HG03378 (cell line): ENCODE results near the gene HSPE1.
"Not testable (repeated sequence)": the region's sequence is repeated elsewhere in the genome, so short reads cannot be mapped to it uniquely, and the experiment has no call there.

ENCODE experiments used
- ATAC-seq: cut with Tn5 transposase; IDR thresholded peaks from one replicate; pipeline ENCODE4 v1.9.1; 2021; ENCODE audit warnings: mild to moderate bottlenecking, moderate library complexity; ENCODE audit not compliant: unreplicated experiment

The HSPE1 gene

DNA sequence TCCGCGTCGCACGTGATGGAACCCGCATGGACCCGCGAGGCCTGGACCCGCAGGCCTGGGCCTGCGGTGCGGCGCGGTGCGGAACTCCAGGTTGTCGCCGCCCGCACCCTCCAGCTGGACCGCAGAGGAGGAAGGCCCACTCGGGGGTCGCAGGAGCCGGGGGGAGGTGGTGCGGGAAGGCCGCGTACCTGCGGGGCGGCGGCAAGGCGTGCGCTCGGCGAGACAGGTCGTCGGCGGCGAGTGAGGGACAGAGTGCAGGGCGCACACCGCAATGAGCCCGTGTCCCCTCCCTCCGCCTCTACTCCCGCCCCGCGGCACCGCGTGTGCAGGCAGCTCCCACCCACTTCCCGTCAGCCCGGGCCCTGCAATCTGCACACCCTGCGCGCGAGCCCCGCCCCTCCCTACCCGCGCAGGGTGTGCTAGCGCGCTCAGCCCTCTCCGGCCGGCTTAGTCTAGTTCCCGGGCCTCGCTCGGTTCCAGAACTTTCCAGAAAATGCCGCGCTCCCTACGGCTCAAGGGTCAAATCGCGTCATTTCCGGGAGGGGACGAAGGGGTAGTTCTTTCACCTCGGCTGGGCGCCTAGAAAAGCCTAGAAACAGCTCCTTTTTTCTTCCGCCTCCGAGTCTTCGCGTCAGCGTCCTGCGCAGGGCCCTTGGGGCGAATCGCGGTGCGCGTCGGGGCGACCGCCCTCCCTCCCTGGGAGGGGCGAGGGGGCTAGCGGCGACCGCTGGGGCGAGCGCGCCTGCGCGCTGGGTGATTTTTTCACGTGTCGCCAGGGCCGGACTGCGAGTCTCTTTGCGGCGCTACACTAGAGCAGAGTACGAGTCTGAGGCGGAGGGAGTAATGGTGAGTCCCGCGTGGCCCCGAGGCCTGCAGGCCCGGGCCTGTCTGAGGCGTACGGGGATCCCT is at the start of gene HSPE1, which contains the start of gene HSPD1:
TSS of gene HSPE1 (plus strand) at position 786 of the 909 bp plus-strand sequence. CDS start at position 844, 58 bp downstream.
TSS of gene HSPD1 (minus strand) at position 247 of the 909 bp plus-strand sequence. CDS start 992 bp downstream, outside the sequence.
- ATAC-seq: peak; percentile 87

DNA sequence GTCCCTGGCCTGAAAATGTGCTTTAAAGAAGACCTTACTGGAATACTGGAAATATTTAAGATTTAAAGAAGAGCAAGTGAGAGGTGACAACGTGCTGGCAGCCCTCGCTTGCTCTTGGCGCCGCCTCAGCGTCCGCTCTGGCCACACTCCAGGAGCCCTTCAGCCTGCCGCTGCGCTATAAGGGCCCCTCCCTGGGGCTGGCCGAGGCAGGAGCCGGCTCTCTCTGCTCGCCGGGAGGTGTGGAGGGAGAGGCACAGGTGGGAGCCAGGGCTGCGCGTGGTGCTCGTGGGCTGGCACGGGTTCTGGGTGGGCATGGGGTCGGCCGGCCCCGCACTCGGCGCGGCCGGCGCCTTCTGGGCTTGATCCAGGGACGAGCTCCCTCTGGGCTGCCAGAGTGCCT is 49.7 kb upstream of the HSPE1 start:
- no peak for ATAC-seq

DNA sequence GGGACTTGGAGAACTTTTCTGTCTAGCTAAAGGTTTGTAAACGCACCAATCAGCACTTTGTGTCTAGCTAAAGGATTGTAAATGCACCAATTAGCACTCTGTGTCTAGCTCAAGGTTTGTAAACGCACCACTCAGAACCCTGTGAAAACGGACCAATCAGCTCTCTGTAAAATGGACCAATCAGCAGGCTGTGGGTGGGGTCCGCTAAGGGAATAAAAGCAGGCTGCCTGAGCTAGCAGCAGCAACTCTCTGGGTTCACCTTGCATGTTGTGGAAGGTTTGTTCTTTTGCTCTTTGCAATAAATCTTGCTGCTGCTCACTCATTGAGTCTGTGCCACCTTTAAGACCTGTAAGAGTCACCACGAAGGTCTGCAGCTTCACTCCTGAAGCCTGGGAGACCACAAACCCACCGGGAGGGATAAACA is 49.2 kb upstream of the HSPE1 start:
- not testable (repeated sequence) for ATAC-seq

DNA sequence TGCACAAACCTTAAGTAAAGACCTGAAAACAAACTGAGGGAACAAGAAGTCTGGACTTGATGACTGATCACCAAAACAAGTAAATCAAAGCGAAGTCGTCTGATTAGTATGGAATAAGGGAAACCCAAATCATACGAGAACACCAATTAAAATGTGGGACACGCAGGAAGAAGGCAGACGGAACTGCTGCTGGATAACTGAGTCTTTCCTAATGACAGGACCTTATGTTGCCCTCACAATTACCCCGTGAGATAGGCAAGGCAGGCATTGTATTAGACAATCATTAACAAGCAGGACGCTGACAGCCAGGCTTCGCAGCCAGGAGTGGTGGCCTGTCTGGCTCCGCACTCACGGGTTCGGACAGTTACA is 47.4 kb upstream of the HSPE1 start:
- no peak for ATAC-seq

DNA sequence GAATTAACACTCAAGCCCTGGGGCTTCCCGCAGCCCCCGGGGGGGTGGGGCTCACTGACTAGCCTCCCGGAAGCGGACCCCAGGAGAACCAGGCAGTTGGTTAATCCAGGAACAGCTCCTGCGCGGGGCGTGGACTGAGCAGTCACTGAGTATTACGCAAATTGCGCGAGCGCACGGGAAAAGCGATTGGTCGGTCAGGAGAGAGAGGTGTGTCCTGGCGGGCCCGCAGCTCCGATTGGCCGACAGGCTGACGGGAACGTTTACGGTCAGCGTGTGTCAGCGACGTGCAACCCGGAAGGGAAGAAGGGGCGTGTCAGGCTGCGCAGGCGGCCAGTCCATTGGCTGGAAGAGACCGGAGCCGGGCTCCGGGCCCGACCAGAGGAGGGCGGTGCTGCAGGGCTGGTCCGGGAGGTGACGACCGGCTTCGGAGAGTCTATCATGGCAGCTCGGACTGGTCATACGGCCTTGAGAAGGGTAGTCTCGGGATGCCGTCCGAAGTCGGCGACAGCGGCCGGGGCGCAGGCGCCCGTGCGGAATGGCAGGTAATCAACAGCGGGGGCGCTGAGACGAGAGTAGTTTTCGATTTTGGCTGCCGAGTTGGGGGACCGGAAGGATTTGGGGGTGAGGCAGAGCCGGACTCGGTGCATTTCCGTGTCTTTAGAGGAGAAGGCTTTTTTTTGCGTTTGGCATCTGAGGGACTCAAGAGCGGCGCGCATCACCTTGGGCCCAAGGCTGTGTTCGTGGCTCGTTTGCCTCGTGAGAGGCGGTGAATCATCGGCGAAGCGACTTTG is 46.9 kb upstream of the HSPE1 start, which contains the start of gene COQ10B:
TSS of gene COQ10B (plus strand) at position 430 of the 791 bp plus-strand sequence. CDS start at position 439, 9 bp downstream.
- ATAC-seq: peak; percentile 97

DNA sequence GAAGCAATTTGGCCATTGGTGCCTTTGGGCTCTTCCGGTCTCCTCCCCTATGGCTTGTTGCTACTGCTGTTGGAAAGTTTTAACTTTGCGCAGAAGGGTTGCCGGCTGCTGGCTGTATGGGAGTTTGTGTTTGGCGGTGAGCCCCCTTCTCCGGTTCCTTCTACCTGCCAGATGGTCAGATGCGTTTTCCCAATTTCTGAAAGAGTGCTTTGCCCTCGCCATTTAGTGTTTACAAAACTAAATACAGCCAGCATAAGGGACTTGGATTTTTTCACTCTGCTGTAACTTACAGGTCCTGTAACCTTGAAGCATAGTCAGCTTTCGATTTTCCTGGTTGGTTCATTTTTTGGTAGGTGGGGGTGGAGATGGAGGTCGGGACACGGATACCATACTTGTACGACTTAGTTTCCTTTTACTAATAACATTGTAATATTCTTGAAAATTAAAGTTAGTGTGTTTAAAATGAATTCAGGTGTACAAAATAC is 46.2 kb upstream of the HSPE1 start:
- ATAC-seq: peak; percentile 33

DNA sequence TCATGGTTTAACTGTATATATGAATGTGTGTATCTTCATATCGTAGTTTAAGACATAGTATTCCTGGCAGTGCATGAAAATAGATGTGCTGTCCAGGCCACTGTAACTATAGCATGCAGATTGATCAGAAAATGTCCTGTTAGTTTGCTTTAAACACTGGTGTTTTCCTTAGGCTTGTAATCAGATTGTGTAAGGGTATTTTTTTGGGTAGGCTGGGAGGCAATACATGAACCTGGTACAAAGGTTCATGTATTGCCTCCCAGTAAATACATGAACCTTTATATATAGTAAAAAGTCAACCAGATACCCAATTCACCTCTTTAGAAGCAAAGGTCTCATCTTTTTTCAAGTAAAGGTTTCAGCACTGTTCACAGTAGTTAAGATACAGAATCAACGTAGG is 45.3 kb upstream of the HSPE1 start:
- no peak for ATAC-seq

DNA sequence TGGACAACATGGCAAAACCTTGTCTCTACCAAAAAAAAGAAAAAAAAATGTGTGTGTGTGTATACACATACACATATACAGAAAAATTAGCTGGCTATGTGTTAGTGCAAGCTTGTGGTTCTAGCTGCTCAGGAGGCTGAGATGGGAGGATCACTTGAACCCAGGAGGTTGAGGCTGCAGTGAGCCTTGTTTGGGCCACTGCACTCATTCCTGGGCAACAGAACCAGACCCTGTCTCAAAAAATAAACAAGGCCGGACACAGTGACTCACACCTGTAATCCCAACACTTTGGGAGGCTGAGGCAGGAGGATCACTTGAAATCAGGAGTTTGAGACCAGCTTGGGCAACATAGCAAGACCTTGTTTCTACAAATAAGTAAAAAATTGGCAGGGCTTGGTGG is 44.8 kb upstream of the HSPE1 start:
- no peak for ATAC-seq

DNA sequence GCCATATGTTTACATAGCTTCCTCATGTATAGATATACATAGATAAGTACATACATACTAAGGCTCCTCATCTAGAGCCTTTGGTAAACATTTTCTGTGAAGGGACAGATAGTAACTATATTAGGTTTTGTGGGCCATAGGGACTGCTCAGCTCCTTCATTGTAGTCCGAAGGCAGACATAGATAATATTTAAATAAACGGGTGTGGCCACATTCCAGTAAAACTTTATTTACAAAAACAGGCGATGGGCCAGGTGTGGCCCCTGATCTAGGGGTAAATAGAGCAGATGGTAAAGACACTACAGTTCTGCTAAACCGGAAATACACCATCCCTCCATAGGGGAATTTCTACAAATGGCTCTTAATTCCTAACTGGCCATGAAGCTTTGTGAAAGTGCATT is 39.5 kb upstream of the HSPE1 start:
- ATAC-seq: no peak

DNA sequence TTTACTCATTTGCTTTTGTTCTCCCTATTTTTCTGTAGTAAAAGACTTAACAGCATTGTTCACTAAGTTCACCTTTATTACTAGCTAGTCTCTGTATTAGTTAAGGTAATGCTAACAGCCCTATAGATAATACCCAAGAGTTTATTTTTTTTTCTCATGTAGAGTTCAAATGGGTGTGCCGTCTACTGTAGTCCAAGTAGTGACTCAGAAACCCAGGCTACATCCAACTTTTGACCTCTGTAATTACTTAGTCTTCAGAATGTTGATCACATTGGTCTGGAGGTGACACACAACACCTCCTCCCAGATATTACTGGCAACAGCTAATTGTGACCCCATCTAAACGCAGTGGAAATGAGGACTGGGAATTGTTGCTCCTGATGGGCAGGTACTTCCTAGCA is 39.1 kb upstream of the HSPE1 start:
- no peak for ATAC-seq

DNA sequence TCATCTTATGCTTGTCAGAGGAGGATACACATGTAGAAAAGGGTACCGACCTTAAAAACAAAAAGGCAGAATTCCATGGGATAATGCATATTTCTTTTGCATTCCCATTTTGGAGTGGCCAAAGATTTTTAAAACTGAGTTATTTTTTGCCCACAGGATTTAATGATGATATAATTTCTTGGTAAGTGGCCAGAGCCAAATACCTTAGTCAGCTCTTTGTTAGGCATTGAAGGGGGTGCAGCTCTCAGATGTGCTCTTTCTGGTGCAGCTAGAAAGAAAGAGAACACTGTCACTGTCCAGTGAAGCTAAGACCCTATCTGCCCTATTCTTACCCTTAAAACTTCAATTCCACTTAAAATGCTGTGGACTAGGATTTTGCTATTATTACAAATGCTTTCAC is 36.0 kb upstream of the HSPE1 start:
- no peak for ATAC-seq

DNA sequence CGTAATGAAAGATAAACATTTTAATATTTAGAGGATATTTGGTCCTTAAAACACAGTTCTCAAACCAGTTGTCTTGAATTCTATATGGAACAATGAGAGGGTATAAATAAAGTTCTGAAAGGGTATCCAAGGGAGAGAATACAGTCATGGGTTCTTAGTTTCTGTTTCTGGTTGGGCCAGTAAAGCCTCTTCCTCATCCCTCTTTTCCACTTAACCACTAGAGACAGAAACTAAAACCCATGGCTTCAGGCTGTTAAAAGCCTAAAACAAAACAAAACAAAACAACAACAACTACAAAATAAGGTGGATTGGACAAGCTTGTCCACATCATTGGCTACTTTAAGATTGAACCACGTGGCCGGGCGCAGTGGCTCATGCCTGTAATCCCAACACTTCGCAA is 28.0 kb upstream of the HSPE1 start:
- ATAC-seq: no peak

DNA sequence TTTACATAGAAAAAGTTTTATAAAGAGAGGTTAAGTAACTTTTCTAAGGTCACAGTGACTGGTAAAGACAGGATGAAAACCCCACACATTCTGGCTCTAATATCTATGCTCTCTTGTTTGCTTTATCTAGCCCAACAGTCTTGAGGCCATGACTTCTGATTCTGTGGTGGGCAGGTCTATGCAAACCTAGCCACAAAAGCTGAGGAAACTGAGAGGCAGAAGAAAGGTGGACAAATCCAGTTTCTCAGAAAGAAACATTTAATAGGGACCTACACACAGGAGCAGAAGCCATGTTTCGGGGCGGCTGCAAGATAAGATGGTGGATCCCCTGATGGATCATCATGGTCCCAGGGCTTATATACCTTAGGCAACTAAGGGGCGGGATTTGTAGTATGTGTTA is 22.4 kb upstream of the HSPE1 start:
- ATAC-seq: no peak

DNA sequence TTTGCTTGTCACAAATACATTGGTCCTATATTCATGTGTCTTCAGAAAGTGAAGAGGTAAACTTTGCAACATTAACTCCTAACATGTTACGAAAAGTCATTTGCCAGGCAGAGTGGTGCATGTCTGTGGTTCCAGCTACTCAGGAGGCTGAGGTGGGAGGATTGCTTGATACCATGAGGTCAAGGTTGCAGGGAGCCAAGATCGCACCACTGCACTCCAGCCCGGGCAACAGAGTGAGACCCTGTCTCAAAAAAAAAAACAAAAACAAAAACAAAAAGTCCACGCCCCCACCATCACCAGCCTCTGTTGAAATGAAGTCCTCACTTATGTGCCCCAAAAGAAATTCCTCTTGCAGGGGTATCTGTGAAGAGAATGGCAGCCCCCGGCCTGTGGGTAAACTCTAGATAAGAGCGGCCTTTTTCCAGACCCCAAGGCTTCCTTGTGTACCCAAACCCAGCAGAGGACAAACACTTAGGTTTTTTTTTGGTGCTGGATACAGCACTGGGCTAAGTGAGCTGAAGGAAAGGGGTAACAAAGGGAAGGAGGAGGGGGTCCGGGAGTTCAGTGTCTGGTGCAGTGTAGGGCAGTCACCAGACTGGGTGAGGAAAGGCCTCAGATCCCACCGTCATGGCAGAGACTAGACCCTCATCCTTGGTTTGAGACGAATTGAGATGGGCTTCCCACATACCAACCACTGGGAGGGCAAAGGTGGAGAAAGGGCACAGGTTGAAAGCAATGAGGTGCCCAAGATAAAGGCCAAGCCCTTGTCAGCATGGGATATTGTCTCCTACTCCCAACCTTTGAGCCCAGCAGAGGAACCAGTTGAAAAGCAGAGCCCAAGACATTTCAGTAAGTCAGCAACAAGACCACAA is 19.8 kb upstream of the HSPE1 start:
- ATAC-seq: no peak

DNA sequence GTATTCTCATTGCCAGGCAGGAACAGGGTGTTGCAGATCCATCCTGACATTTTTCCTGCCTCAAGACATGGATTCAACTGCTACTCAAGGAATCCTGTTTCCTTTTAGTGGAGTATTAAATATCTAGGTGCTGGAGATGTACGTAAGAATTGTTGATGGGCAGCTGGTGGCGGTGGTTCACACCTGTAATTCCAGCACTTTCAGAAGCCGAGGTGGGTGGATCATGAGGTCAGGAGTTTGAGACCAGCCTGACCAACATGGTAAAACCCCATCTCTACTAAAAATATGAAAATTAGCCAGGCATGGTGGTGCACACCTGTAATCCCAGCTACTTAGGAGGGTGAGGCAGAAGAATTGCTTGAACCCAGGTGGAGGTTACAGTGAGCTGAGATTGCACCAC is 15.9 kb upstream of the HSPE1 start:
- ATAC-seq: not testable (repeated sequence)

DNA sequence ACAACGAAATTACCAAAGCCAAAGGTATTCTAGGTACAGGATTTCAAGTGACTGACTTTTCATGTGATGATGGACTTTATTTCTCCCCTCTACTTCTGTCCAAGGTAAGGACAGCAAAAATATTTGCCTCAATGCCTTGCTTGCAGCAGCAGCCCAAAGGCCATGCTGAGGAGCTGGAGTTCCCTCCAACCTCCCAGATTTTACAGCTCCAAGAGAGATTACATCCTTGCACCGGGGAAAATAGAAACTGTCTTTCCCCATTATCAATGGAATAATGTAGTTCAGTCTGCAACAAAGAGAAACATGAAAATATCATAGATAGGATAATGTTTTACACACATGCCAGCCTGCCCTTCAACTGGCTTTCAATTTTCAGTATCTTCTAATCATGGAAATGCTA is 14.0 kb upstream of the HSPE1 start:
- no peak for ATAC-seq

DNA sequence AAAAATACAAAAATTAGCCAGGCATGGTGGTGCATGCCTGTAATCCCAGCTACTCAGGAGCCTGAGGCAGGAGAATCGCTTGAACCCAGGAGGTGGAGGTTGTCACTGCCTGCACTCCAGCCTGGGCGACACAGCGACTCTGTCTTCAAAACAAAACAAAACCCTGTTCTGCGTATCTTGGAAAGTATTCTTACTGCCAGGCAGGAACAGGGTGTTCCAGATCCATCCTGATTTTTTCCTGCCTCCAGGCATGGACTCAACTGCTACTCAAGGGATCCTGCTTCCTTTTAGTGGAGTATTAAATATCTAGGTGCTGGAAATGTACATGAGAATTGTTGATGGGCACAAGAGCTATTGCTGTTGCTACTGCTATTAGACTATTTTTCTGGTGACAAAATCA is 12.8 kb upstream of the HSPE1 start:
- ATAC-seq: no peak

DNA sequence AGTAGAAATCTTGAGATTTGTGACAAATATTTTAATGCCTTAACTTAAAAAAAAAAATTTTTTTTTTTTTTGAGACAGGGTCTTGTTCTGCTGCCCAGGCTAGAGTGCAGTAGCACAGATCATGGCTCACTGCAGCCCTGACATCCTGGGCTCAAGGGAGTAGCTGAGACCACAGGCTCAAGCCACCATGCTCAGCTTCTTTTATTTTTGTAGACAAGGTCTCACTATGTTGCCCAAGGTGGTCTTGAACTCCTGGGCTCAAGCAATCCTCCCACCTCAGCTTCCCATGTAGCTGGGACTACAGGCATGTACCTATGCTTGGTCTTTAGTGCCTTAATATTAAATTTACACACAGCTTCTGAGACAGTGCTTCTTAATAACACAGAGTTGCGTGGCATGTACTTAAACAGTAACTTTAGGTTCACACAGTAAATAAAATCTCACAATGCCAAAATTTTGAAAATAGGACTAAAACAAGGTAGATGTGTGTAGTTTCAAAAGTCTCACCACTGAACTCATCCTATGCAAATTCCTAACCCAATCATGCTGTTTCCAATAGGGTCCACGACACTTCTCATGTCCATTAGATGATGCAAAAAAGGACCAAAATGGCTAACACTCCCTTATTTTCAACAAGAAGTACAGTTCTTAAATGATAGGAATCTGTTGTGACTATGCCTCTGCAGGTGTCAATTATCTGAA is 4.6 kb upstream of the HSPE1 start:
- no peak for ATAC-seq

DNA sequence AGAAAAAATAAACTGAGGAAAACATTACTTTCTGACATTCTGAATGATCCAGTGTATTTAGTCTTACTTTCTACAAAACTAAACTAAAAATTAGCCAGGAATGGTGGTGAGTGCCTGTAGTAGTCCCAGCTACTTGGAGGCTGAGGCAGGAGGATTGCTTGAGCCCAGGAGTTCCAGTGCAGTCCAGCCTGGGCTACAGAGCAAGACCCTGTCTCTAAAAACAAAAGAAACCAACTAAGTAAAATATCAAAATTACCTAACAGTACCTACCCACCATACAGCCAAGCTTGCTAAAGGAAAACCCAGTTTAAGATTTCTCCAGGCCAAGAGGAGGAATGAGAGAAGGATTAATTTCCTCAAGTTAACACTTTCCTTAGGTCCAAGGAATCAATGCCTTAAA is 3.5 kb upstream of the HSPE1 start:
- ATAC-seq: no peak

DNA sequence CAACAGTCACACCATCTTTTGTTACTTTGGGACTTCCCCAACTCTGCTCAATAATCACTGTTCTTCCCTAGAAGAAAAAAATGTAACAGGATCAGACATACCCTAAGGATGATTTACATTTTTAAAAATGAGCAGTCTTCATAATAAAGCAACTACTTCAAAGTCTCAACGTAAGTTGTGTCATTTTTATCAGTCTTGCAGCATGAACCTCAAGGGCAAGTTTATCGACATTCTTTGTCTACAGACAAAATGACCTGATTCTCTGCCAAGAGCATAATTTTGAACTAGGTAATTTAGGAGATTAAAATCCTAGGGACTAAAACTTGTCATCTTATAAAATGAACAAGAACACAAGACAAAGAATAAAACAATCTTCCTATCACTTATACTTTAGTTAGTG is 2.9 kb upstream of the HSPE1 start:
- no peak for ATAC-seq
